Caco-2 (cell line): ENCODE data around the gene ALDH2. TPM values are rescaled to one million over a fixed set of nuclear protein-coding genes. Genes with fewer than 3 reads are reported as not detected.

Experiments used
- BruUV-seq: library from RNA; stranded (reverse); fragments of 400-500 nt; replicated peaks from 2 replicates; lab custom pipeline; 2021; lab: Mats Ljungman, UMichigan
- CTCF ChIA-PET: fragments of 300-600 bp; sonication (Branson Sonifier 250); formaldehyde crosslinking; loops from one replicate; lab custom pipeline; 2022; ENCODE audit warnings: antibody characterized with exemption; lab: Charles Lee
- POLR2A ChIA-PET: fragments of 300-600 bp; sonication (Branson Sonifier 250); formaldehyde crosslinking; loops from one replicate; lab custom pipeline; 2022; ENCODE audit warnings: antibody characterized with exemption; lab: Charles Lee
- DNase-seq, 2 experiments: peaks; one replicate each; pipeline versions ENCODE4 v3.0.0 to v3.0.0-alpha.2; 2020 to 2022
- H3K27me3 ChIP-seq: replicated peaks from 2 replicates; pipeline ENCODE4 v1.6.0; 2011; ENCODE audit warnings: low read length; ENCODE audit not compliant: control insufficient read depth, insufficient read depth
- H3K36me3 ChIP-seq: 2 replicates; pipeline ENCODE4 v1.5.1; 2011; ENCODE audit warnings: low read length; ENCODE audit not compliant: control insufficient read depth, insufficient read depth
- H3K4me1 ChIP-seq: fragments of 250-450 bp; sonication (Bioruptor Pico); 2 replicates; pipeline ENCODE4 v1.5.1; 2020; ENCODE audit warnings: mild to moderate bottlenecking
- H3K4me3 ChIP-seq: 2 replicates; pipeline ENCODE4 v1.5.1; 2011; ENCODE audit warnings: low read depth, mild to moderate bottlenecking, control low read depth, low read length
- H3K9me3 ChIP-seq: fragments of 250-450 bp; sonication (Bioruptor Pico); 2 replicates; pipeline ENCODE4 v1.5.1; 2020; ENCODE audit warnings: mild to moderate bottlenecking, moderate library complexity
- H3K27ac Mint-ChIP-seq: one replicate; pipeline ENCODE4 v1.8.0; 2022; ENCODE audit warnings: mixed read lengths; ENCODE audit not compliant: unreplicated experiment
- H3K27me3 Mint-ChIP-seq: one replicate; pipeline ENCODE4 v1.8.0; 2022; ENCODE audit warnings: mixed read lengths; ENCODE audit not compliant: insufficient read depth, unreplicated experiment
- H3K36me3 Mint-ChIP-seq: one replicate; pipeline ENCODE4 v1.8.0; 2022; ENCODE audit warnings: mild to moderate bottlenecking, mixed read lengths; ENCODE audit not compliant: insufficient read depth, unreplicated experiment
- H3K4me1 Mint-ChIP-seq: one replicate; pipeline ENCODE4 v1.8.0; 2022; ENCODE audit warnings: low read depth, mixed read lengths; ENCODE audit not compliant: unreplicated experiment
- H3K4me3 Mint-ChIP-seq: one replicate; pipeline ENCODE4 v1.8.0; 2022; ENCODE audit warnings: mild to moderate bottlenecking, moderate library complexity, mixed read lengths; ENCODE audit not compliant: unreplicated experiment
- H3K9me3 Mint-ChIP-seq: one replicate; pipeline ENCODE4 v1.8.0; 2022; ENCODE audit warnings: mixed read lengths; ENCODE audit not compliant: unreplicated experiment
- intact Hi-C: fragments of 100-400 bp; cut with micrococcal nuclease; formaldehyde crosslinking; loops from one replicate; pipeline ENCODE4 v1.10.0; 2022; ENCODE audit not compliant: unreplicated experiment
- microRNA-seq: library from miRNA; unstranded; fragments of <30 nt; microRNA quantifications from one replicate; pipeline ENCODE4 v1.2.0, GENCODE V29; 2022
- total RNA-seq: library from RNA; stranded (reverse); gene quantifications from 2 replicates; pipeline ENCODE4 v1.2.3, GENCODE V29; 2022
- TF ChIP-seq, protein P1 (sequence below), 2 experiments: fragments of 200-600 bp in 1 of 2; IDR thresholded peaks; 1 replicate in 1 of 2; 2 replicates in 1 of 2; pipeline versions ENCODE4 v1.5.1 to v1.8.0; 2011 to 2022; ENCODE audit warnings: antibody characterized with exemption in 1 of 2, control low read depth in 1 of 2, inconsistent platforms in 1 of 2, low read depth in 1 of 2, low read length in 1 of 2, mild to moderate bottlenecking in 1 of 2, moderate library complexity in 1 of 2; ENCODE audit not compliant: insufficient read depth in 1 of 2, severe bottlenecking in 1 of 2, unreplicated experiment in 1 of 2

ALDH2 gene
- total RNA-seq, 1 experiment from 2014 or later = 196 TPM

DNA sequence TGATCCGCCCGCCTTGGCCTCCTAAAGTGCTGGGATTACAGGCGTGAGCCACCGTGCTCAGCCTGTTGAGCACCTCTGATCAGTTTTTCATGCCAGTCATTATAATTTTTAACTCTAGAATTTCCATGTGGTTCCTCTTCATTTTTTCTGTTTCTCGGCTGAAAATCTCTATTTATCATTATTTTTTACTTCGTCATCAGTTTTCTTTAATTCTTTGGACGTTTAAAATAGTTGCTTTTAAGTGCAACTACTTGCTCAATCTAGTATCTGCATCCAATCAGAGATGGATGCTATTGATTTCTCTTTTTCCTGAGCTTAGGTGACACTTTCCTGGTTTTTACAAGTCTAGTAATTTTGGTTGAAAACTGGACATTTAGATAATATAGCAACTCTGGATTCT, 92.0 kb downstream of the ALDH2 start:
- Mint-ChIP-seq H3K9me3 (no peaks in the 10 kb centered on the region), H3K4me1 (no peaks in the 10 kb centered on the region), H3K4me3 (no peak overlapping the region), H3K27me3 (no peaks in the 10 kb centered on the region), H3K27ac (no peak overlapping the region), H3K36me3 (peaks cover 18% of the 10 kb centered on the region)
- Histone ChIP-seq H3K4me1 (no peaks in the 10 kb centered on the region), H3K4me3 (no peak overlapping the region), H3K36me3 (no peaks in the 10 kb centered on the region), H3K9me3 (no peaks in the 10 kb centered on the region), H3K27me3 (no peaks in the 10 kb centered on the region)
- BruUV-seq = no TSS peak
- TF ChIP-seq, protein P1, sequence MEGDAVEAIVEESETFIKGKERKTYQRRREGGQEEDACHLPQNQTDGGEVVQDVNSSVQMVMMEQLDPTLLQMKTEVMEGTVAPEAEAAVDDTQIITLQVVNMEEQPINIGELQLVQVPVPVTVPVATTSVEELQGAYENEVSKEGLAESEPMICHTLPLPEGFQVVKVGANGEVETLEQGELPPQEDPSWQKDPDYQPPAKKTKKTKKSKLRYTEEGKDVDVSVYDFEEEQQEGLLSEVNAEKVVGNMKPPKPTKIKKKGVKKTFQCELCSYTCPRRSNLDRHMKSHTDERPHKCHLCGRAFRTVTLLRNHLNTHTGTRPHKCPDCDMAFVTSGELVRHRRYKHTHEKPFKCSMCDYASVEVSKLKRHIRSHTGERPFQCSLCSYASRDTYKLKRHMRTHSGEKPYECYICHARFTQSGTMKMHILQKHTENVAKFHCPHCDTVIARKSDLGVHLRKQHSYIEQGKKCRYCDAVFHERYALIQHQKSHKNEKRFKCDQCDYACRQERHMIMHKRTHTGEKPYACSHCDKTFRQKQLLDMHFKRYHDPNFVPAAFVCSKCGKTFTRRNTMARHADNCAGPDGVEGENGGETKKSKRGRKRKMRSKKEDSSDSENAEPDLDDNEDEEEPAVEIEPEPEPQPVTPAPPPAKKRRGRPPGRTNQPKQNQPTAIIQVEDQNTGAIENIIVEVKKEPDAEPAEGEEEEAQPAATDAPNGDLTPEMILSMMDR (IDR thresholded peaks at IDR 0.05; ENCODE audit: insufficient read depth in 1 of 2, low read depth in 1 of 2, low read length in 1 of 2, severe bottlenecking in 1 of 2, unreplicated experiment in 1 of 2) = no peak
- POLR2A ChIA-PET = no interaction called here
- CTCF ChIA-PET = no interaction called here
- no peak for DNase-seq
- intact Hi-C loops = no loop called here

DNA sequence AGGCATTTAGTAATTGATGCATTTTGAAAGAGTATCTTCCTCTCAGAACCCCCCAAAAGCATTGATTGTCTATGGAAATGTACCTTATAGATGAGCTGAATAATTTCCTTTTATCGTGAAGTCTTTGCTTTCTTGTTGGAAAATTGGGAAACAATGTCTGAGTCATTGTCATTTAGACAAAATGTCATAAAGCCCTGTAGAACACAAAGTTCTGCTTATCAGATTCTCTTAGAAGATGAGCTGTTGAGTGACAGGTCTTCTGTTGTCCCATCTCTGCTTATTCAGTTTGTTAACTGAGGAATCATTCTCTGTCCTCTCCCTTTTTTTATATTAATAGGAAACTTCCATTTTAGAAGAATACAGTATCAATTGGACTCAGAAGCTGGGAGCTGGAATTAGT, 98.2 kb downstream of the ALDH2 start:
- CTCF ChIA-PET = no interaction called here
- no TSS peak for BruUV-seq
- POLR2A ChIA-PET = no interaction called here

More for the DNA sequence above, 98.2 kb downstream of the ALDH2 start:
- no peak for DNase-seq
- TF ChIP-seq, protein P1 (IDR thresholded peaks at IDR 0.05; ENCODE audit: insufficient read depth in 1 of 2, low read depth in 1 of 2, low read length in 1 of 2, severe bottlenecking in 1 of 2, unreplicated experiment in 1 of 2) = no peak
- no peaks in the 10 kb centered on the region for H3K27me3 Mint-ChIP-seq
- H3K4me1 ChIP-seq = no peaks in the 10 kb centered on the region
- no peak overlapping the region for H3K4me3 ChIP-seq
- H3K9me3 Mint-ChIP-seq = no peaks in the 10 kb centered on the region
- no peak overlapping the region for H3K27ac Mint-ChIP-seq
- no peak overlapping the region for H3K4me3 Mint-ChIP-seq
- H3K36me3 ChIP-seq = no peaks in the 10 kb centered on the region
- no peaks in the 10 kb centered on the region for H3K9me3 ChIP-seq
- H3K4me1 Mint-ChIP-seq = no peaks in the 10 kb centered on the region
- intact Hi-C loops = no loop called here
- H3K27me3 ChIP-seq = no peaks in the 10 kb centered on the region
- peaks cover 39% of the 10 kb centered on the region for H3K36me3 Mint-ChIP-seq

Small RNA genes lying within 50 kb of the gene (microRNA-seq; reads per million reads assigned to microRNA genes)
- gene MIR6761 = 0.93 reads per million

Other genes with a start within 250 kb of the ALDH2 start
- gene ATXN2, start 167.6 kb upstream of the ALDH2 start, total RNA-seq = 78.5 and 79.2 TPM in 2 replicates
- 24.4 and 24.6 TPM in 2 replicates for gene BRAP, start 81.0 kb upstream of the ALDH2 start, total RNA-seq
- gene ACAD10, start 80.9 kb upstream of the ALDH2 start, total RNA-seq = 19.0 and 26.1 TPM in 2 replicates
- 89.5 and 90.1 TPM in 2 replicates for gene MAPKAPK5, start 75.3 kb downstream of the ALDH2 start, total RNA-seq
- gene TMEM116, start 246.2 kb downstream of the ALDH2 start, total RNA-seq = 10.3 and 11.0 TPM in 2 replicates
- gene ERP29, start 246.5 kb downstream of the ALDH2 start, total RNA-seq = 226 and 231 TPM in 2 replicates